Stimulated activated CD8-positive, alpha-beta memory T cell treated with anti-CD3 and anti-CD28 coated beads, Interleukin-15, amount 100 ng/mL, for 24 hours (primary cell): ENCODE data around the gene SCEL.
"Not testable (repeated sequence)": the region's sequence is repeated elsewhere in the genome, so short reads cannot be mapped to it uniquely, and the experiment has no call there.

ENCODE experiments used
- DNase-seq: peaks from one replicate; pipeline ENCODE4 v3.0.0-alpha.2; 2020; ENCODE audit warnings: low read depth

Gene SCEL, protein sequence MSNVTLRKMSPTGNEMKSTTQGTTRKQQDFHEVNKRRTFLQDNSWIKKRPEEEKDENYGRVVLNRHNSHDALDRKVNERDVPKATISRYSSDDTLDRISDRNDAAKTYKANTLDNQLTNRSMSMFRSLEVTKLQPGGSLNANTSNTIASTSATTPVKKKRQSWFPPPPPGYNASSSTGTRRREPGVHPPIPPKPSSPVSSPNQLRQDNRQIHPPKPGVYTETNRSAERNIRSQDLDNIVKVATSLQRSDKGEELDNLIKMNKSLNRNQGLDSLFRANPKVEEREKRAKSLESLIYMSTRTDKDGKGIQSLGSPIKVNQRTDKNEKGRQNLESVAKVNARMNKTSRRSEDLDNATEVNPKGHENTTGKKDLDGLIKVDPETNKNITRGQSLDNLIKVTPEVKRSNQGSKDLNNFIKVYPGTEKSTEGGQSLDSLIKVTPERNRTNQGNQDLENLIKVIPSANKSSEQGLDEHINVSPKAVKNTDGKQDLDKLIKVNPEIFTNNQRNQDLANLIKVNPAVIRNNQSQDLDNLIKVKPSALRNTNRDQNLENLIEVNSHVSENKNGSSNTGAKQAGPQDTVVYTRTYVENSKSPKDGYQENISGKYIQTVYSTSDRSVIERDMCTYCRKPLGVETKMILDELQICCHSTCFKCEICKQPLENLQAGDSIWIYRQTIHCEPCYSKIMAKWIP

DNA sequence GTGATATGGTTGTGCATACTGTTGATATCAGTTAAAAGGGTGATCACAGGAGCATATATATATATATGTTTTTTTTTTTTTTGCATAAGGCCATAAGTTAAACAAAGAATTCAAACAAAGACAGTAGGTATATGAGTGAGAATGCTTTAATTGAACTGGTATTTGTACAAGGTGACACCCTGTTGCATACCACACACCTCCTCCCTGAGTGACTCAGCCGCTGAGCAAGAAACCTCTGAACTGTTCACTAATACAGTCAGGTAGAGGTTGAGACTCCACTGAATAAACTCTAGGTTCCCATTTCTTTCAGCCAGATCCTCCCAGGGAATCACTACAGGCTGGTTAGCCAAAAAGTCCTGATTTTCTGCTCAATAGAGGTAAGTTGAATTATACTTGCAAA is at the start of gene SCEL:
TSS of gene SCEL (plus strand) at position 259 of the 400 bp plus-strand sequence. CDS start 20,170 bp downstream, outside the sequence.
- no peak for DNase-seq

DNA sequence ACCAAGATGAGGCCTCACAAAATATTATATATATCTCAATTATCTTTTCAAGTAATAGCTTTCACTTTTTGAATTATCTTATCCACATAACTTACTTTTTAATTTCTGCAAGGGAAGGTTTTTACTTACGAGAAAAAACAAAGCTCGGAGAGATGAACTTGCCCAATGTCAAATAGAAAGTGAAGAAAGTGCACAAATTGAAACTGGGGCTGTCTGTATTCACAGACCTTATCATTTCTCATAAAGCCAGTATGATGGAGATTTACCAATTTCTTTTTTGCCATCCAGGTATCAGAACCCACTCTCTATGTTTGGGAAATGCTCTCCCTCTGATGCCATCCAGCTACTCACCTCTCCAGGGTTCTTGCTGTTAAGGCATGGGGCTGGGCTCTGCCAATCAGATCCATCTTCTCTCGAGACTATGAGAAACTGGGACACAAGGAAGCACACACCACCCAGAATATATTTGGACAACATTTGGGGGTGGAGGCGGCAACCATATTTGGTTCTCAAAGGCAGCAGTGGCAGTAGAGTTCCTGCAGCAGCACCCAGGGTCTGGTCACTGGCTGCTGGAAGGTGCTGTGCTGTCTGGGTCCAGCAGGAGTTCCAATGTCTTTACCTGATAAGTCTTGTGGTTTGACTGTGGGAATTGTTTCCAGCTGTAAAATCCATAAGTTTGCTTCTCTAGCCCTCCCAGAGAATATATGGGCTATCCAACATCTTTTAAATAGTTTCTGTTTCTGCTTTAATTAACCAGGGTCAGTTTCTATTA is 45.8 kb upstream of the SCEL start:
- DNase-seq = no peak

DNA sequence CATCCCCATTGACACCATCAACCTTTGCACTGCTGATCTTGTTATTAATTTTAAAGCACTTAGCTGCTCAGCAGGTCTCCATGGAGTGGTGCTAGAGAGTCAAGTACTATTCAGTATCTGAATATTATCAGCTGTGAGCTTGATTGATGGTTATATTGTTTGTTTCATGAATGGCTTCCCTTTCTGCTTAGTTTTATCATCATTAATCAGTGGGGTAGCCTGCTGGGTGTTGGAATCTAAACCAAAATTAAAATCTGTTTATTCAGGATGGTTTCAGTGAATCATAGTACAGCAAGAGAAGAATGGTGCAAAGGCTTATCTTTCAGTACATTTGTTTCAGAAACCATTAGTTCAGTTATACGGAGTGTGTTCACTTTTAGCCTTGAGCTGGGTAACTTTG is 42.5 kb upstream of the SCEL start:
- no peak for DNase-seq

DNA sequence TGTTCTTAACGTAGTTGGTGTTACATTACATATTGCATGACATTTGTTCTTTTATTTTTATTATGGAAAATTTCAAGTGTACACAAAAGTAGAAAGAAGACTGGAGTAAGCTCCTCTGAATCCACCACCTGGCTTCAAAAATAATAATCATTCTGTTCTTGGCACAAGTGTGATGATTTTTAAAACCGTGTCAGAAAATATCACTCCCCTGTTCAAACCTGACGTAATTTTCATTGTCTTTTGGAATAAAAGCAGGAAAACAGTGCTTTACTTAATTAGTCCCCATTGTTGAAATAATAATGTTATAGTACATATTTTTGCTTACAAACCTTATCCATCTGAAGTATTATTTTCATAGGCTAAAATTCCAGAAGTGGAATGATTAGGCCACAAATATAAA is 41.3 kb upstream of the SCEL start:
- DNase-seq = no peak

DNA sequence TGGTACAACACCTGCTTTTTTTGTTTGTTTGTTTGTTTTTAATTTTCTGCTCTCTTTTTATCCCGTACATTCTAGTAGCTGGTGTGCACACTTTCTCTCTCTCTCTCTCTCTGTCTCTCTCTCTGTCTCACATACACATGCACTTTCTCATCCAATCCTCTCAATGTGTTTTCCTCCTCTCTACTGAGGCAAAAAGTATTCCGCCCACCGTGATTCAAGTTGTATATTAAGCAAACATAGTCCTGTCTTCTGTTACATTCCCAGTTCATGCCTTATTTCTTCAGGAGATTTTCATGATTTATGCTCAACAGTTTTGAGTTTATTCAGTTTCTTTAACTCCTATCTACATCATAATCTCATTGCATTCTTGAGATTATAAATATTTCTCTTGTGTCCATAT is 38.2 kb upstream of the SCEL start:
- no peak for DNase-seq

DNA sequence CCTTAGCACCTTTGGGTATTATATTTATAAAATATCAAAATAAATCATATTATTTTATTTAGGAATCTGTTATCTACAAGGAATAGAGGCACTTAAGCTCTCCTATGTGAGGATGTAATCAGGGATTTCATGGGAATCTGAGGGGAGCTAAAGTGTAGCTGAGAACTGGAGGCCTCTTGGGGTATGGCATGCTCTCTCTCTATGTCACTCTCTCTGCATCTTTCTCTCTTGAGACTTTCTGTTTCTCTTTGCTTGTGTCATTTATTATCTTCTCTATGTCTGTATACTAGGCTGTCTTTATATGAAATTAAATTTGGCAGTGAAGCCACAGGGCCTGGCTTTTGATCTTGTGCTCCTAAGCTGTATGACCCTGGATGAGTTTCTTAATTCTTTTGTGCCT is 37.7 kb upstream of the SCEL start:
- no peak for DNase-seq

DNA sequence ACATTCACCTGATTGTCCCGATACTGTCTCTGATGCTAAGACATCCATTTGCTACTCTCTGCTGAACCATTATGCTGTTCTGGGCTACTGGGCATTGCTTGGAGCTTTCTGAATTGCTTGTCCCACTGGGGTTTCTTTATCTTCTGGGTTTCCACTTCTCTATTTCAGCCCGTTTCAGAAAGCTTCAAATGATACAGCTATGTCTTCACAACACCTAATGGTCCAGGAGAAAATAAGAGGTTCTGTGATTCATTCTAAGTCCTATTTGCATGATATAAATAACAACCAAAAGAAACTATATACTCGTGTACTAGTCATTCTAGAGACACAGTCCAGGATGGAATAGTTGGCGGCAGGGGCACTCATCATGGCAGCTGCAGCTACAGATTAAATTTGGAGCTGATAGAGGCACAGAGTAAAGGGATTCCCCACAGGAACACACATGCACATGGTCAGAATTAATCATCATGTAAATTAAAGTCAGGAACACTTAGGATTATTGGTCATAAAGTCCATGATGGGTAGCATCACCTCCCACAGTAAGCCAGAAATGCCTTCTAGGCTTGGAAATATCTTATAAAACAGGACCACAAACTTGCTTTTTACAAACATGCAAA is 33.3 kb upstream of the SCEL start:
- DNase-seq = no peak

DNA sequence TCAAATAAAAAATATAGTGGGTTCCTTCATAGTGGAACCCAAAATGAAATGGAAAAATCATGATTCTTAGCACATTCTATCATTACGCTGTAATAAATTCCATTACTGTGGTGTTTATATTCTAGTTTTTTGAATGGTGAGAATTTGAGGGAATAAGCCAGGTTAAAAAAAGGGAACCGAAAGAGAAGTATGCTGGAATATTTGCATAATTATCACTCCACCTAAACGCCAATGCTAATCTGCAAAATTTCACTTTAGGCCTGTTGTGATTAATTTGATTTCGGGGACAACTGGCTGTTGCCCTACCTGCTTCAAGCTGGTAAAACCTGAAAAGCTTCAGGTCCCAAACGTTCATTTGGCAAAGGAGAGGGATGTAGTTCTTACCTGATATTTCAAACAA is 32.1 kb upstream of the SCEL start:
- DNase-seq = no peak

DNA sequence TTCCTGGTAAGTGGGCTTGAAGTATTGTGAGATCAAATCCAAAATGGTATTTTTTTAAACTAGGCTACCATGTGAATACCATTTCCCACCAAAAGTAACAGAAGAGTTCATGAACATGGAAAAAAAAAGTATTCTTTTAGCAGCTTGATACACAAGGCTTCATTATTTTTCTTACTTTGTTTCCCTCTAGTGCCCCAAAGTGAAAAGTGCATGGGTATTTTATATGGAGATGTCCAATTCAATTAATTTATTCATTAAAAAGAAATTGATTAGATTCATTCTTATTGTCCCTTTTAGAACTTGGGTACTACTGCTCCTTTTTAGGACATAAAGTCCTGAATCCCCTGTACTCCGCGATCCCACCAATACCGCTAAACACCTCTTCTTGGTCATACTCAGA is 28.6 kb upstream of the SCEL start:
- no peak for DNase-seq

DNA sequence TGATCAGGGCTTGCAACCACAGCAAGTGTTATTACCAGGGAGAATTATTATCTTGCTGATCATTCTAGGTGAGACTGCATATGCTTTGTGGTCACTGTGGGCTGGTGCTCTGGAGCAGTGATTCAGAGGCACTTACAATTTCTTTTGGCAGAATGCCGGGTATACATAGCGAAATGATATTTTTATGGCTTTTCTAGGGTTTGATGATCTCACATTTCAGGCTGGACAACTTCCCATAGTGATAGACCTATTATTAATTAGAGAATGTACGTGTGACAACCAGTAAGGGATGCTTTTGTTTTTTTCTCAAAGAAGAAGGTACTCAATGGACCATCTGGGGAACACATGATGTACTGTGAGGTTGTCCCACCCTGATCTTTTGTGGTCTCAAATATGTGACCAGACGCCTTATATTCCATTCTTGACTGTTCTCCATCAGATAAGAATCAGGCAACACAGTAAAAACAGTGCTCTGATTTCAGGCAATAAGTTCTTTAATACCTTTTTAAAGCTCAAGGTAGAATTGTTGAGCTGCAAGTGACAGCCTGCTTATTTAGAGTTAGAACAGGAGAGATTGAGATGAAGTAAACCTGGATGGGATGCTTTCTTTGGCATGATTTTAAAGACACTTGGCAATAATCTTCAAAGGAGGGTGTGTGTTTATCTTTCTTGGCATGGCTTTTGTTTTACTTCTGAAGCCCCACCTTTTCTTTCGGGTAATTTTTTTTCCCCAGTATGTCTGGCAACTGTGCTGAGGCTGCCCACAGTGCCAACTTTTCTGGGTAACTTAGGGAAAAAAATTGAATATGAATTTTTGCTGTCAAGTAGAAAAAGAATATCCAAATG is 27.4 kb upstream of the SCEL start:
- no peak for DNase-seq

DNA sequence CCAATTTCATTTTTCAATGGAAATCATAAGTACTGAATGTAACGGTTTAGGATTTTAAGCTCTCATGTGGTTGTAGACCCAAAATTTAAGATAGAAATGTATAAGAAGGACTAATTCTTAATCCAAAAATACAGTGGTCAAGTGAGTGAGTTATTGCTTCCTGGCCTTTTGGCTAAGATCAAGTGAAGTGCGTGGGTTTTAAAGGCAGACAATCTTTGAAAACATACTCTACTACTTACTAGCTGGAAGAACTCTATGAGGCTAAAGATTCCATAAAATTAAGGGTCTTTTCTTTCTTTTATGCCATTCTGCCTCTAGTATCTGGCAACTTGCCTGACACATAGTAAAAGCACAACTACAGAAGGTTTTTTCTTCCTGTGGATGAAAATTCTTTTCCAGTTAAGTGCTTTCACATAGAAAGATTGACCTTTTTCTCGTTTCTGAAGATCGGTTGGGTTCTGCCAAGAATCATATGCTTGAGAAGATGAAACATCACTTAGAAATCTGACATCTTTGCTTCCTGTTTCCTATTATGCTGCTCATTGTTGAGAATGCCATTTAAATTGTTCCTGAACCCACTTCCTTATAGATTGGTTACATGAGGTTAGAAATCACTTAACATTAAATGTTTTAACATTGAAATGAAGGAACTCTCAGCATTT is 26.4 kb upstream of the SCEL start:
- DNase-seq = no peak

DNA sequence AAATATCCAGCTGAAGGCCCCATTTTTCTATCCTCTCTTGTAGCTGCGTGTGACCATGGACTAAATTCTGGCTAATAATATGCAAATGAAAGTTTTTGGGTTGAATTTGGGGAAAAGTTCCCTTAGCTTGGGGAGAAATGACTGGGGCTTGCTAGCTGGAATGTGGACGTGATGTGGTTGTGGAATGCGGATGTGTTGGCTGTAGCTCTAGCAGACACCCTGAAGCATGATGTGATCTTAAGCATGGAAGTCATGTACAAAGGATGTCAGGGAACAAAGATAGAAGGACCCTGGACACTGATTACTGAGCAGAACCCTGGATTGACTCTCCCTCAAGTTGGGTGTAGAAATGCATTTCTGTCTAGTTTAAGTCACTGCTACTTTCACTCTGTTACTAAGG is 25.4 kb upstream of the SCEL start:
- DNase-seq = no peak

DNA sequence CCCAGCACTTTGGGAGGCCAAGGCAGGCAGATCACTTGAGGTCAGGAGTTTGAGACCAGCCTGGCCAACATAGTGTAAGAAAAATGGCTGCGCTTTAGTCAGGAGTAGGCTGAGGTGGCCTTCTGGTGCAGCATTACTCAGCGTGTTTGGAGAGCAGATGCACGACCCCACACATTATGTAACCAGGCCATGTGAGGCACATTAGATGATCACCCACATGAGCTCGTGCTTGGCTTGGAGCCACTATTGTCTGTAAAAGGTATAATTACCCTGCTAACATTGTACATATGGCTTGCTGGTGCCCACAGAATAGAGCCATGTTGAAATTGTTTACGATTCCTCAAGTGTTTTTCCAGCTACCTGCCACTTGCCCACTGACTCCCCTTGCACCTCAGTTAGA is 24.0 kb upstream of the SCEL start:
- no peak for DNase-seq

DNA sequence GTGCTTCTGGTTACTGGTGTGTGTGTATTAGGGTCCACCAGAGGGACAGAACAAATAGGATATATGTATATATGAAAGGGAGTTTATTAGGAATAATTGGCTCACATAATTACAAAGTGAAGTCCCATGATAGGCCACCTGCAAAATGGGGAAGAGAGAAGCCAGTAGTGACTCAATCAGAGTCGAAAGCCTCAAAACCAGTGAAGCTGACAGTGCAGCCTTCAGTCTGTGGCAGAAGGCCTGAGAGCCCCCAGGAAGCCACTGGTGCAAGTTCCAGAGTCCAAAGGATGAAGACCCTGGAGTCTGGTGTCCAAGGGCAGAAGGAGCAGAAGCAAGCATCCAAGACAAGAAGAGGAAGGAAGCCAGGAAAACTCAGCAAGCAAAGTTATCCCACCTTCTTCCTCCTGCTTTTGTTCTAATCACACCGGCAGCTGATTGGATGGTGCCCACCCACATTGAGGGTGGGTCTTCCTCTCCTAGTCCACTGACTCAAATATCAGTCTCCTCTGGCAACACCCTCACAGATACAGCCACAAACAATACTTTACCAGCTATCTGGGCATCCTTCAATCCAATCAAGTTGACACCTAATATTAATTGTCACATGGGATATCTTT is 21.7 kb upstream of the SCEL start:
- no peak for DNase-seq

DNA sequence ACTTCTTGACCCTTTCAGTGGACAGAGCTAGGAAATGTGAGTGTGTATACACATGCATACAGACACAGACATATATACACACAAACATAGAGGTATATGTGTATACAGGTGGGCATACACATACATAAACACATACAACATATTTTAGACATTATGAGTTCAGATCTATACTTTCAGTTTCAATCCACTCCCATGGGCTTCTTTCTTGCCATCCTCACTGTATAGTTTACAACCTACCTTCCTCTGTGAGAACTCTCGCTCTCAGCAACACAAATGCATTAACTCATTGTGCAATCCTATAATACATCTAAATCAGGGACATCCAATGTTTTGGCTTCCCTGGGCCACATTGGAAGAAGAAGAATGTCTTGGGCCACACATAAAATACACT is 21.2 kb upstream of the SCEL start:
- no peak for DNase-seq

DNA sequence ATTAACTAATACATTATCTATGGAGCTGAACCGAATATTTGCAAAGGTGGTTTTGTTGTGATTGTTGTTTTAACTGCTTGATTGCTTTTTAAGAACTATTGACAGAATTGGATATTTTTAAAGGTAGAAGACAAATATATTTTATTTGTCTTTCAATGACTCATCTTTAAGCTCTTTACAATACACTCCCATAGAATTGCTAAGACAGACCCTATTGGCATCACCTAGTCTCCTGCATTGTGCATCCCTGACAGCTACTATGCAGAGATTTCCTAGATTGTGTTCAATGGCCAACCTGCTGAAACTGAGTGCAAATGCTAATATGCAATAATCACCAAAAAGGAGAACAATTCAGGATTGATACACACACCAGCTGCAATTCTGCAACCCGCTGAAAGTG is 19.7 kb upstream of the SCEL start:
- no peak for DNase-seq

DNA sequence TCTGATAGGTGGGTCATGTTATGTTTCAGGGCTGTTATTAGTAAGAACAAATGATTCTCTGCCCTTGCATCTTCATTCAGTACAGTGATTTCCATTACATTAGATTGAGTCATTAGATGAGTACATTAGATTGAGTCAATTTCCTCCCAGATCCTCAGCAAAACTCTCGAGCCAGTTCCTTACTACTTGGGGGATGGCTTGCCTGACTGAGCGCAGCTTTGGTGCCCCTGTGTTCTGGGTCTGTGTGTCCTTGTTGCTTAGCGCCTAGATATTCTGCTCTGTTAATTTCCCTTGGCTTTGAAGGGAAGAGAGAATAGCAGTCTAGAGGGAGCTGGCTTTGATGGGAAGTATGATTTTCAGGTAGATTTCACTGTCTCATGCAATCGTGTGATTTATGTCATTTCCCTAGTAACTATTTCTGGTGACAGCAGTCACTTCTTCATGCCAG is 19.1 kb upstream of the SCEL start:
- DNase-seq = no peak

DNA sequence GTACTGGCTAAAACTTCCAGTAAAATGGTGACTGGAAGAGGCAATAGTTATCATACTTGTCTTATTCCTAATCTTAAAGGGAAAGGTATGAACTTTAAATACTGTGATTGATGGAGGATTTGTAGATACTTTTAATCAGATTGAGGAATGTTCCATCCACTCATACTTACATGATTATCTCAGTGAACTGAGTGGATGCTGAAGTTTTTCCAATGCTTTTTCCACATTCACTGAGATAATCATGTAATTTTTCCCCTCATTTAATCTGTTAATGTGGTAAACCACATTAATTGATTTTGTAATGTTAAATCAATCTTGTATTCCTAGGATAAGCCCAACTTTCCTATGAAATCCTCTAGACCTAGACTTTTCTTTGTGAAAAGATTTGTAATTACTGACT is 17.2 kb upstream of the SCEL start:
- DNase-seq = no peak

DNA sequence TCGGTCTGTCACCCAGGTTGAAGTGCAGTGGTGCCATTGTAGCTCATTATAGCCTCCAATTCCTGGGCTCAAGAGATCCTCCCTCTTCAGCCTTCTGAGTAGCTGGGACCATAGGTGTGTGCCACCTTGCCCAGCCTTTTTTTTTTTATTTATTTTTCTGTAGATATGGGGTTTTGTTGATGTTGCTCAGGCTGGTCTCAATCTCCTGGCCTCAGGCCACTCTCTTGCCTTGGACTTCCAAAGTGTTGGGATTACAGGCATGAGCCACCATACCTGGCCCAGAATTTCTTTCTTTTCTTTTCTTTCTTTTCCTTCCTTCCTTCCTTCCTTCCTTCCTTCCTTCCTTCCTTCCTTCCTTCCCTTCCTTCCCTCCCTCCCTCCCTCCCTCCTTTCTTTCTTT is 16.1 kb upstream of the SCEL start:
- not testable (repeated sequence) for DNase-seq

DNA sequence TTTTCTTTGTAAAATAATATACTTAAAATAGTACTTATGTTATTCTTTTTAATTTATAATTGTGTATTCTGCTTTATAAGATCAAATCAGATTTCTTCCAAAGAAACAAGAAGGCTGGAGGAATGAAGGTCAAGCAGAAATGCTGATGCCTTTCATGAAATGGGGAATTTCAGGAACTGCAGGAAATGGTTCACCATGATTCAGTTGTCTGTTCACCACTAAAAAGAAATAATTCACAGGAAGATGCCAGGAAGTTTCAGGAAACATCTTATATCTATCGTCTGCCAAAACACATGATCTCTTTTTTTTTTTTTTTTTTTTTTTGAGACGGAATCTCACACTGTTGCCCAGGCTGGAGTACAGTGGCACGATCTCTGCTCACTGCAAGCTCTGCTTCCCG is 15.7 kb upstream of the SCEL start:
- no peak for DNase-seq

DNA sequence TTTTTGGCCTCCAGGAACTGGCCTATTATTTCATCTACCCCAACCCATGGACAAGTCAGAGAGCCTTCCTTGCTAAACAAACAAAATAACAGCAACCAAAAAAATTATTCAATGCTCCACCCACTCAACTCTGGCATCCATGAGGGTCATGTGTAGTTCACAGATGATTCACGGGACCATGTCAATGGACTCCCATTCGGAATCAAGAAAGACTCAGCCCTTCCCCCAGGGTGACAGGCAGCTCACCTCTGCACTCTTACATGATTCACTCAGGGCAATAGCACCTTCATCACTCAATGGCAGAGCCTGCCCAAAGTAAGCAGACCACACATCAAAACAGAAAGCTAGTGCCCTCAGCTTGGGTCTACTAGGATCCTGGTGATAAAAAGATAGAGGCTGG is 14.3 kb upstream of the SCEL start:
- DNase-seq = no peak
